ENCODE data around the gene STAT5B.
A peak's percentile ranks its signal among the peaks of the same experiment; 100 is the strongest.

STAT5B gene

GRCh38 chr17:42284024-42284369 lies 7.8 kb upstream of the STAT5B start:
- no peak for DNase-seq

GRCh38 chr17:42283241-42284023 lies 7.2 kb upstream of the STAT5B start:
- DNase-seq: no peak

GRCh38 chr17:42282478-42283080 lies 6.4 kb upstream of the STAT5B start:
- DNase-seq: no peak

GRCh38 chr17:42281571-42282096 lies 5.4 kb upstream of the STAT5B start:
- peak; percentile 92 for DNase-seq

GRCh38 chr17:42279776-42280630 lies 3.8 kb upstream of the STAT5B start:
- no peak for DNase-seq

GRCh38 chr17:42277342-42277712 lies 1.1 kb upstream of the STAT5B start:
- DNase-seq: no peak

GRCh38 chr17:42276609-42277341 lies 584 bp upstream of the STAT5B start:
- peak; percentile 69 for DNase-seq

- DNase-seq: peak; percentile 30
These were observed 448 bp downstream of the STAT5B start for GRCh38 chr17:42275527-42276358.

- DNase-seq: no peak
These were observed 1.2 kb downstream of the STAT5B start for GRCh38 chr17:42274812-42275526.

GRCh38 chr17:42274253-42274542 lies 2.0 kb downstream of the STAT5B start:
- DNase-seq: no peak

- DNase-seq: no peak
These were observed 2.5 kb downstream of the STAT5B start for GRCh38 chr17:42273474-42274252.

GRCh38 chr17:42272162-42272907 lies 3.9 kb downstream of the STAT5B start:
- no peak for DNase-seq

- DNase-seq: no peak
These were observed 4.5 kb downstream of the STAT5B start for GRCh38 chr17:42271779-42272035.

- no peak for DNase-seq
These were observed 5.0 kb downstream of the STAT5B start for GRCh38 chr17:42271006-42271778.

GRCh38 chr17:42270596-42270995 lies 5.6 kb downstream of the STAT5B start:
- DNase-seq: no peak

GRCh38 chr17:42270170-42270535 lies 6.0 kb downstream of the STAT5B start:
- no peak for DNase-seq

GRCh38 chr17:42268236-42268635 lies 8.0 kb downstream of the STAT5B start:
- no peak for DNase-seq

GRCh38 chr17:42266918-42267766 lies 9.0 kb downstream of the STAT5B start:
- DNase-seq: no peak
